ENCODE results near the gene TUBB2A. TPM values are rescaled to one million over a fixed set of nuclear protein-coding genes. Genes with fewer than 3 reads are reported as not detected.

The TUBB2A gene
- total RNA-seq, 1 experiment from 2014 or later: 49.9 TPM

DNA sequence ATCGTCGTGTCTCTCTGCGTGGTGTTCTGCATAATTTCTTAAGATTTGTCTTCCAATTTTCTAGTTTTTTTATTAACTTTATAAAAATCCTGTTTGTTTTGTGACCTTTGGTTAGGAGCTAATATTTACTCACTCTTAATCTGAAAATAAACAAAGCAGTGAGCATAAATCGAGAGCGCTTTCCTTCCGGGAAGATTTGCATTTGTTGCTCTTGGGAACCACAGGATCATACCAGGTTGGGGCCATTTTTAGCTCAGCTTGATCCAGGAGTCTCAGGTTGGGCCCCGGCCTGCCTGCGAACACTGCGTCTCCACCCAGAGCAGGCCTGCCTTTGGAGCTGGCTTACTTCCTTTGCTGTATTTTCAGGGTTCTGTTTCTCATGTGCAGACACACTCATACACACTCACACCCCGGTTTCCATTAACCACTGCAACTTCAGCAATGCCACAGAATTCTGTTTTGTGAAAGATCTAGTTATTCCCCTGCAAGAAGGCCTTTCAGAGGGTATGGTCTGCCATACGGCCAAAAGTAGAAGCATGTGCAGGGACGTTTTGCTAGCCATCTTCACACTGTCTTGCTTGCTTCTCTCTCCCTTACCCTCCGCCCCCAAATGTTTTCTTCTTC is 21.6 kb downstream of the TUBB2A start:
- DNase-seq (ENCODE audit: low read depth, low spot score) (no peak), ATAC-seq (no peak)
- Histone ChIP-seq H3K9me2 (ENCODE audit: insufficient read depth) (no peaks in the 10 kb centered on the region), H3K4me3 (replicated peaks in 1 of 2; ENCODE audit: low read depth in 1 of 2, low read length in 2 of 2) (no peak overlapping the region), H3K79me2 (ENCODE audit: insufficient read depth, low read length) (no peaks in the 10 kb centered on the region), H3K27ac (ENCODE audit: low read depth, low read length) (no peak overlapping the region), H3K9me3 (ENCODE audit: control insufficient read depth in 1 of 2, insufficient read depth in 1 of 2, low read depth in 1 of 2, low read length in 2 of 2) (no peaks in the 10 kb centered on the region), H3K4me2 (ENCODE audit: low read length) (no peak overlapping the region), H2AFZ (ENCODE audit: low read depth, low read length, poor library complexity, severe bottlenecking) (no peak overlapping the region), H3K27me3 (ENCODE audit: insufficient read depth, low read length) (no peaks in the 10 kb centered on the region), H4K20me1 (ENCODE audit: insufficient read depth) (no peaks in the 10 kb centered on the region), H3K4me1 (ENCODE audit: control insufficient read depth in 1 of 2, insufficient read depth in 2 of 2, low read length in 2 of 2) (no peaks in the 10 kb centered on the region), H3K36me3 (ENCODE audit: control insufficient read depth in 1 of 2, insufficient read depth in 2 of 2, low read length in 2 of 2) (peaks cover 0 to 16% of the 10 kb centered on the region in 2 experiments; a peak in 2 of 4 replicates), H3K9ac (ENCODE audit: low read length) (no peak overlapping the region)
- no peak for TF ChIP-seq CBX3 (IDR thresholded peaks at IDR 0.05; ENCODE audit: low read depth)
- TF ChIP-seq EZH2phosphoT487 (IDR thresholded peaks at IDR 0.05; ENCODE audit: borderline replicate concordance): no peak
- TF ChIP-seq, protein P1, sequence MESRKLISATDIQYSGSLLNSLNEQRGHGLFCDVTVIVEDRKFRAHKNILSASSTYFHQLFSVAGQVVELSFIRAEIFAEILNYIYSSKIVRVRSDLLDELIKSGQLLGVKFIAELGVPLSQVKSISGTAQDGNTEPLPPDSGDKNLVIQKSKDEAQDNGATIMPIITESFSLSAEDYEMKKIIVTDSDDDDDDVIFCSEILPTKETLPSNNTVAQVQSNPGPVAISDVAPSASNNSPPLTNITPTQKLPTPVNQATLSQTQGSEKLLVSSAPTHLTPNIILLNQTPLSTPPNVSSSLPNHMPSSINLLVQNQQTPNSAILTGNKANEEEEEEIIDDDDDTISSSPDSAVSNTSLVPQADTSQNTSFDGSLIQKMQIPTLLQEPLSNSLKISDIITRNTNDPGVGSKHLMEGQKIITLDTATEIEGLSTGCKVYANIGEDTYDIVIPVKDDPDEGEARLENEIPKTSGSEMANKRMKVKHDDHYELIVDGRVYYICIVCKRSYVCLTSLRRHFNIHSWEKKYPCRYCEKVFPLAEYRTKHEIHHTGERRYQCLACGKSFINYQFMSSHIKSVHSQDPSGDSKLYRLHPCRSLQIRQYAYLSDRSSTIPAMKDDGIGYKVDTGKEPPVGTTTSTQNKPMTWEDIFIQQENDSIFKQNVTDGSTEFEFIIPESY (IDR thresholded peaks at IDR 0.05; ENCODE audit: extremely low read depth, insufficient replicate concordance, low read length): no peak
- TF ChIP-seq RAD21 (IDR thresholded peaks at IDR 0.05; ENCODE audit: low read depth): no peak
- TF ChIP-seq SP1 (IDR thresholded peaks at IDR 0.05; ENCODE audit: low read depth): no peak
- ChIA-PET CTCF (no interaction called here), RAD21 (ENCODE audit: low non-redundant PET in 1 of 2, low total read pairs in 2 of 2, uncharacterized antibody in 2 of 2, unreplicated experiment in 2 of 2) (no interaction called here), POLR2A (no interaction called here)
- intact Hi-C loops (cut with micrococcal nuclease): no loop called here
- no TSS peak for BruUV-seq (replicated peaks)

DNA sequence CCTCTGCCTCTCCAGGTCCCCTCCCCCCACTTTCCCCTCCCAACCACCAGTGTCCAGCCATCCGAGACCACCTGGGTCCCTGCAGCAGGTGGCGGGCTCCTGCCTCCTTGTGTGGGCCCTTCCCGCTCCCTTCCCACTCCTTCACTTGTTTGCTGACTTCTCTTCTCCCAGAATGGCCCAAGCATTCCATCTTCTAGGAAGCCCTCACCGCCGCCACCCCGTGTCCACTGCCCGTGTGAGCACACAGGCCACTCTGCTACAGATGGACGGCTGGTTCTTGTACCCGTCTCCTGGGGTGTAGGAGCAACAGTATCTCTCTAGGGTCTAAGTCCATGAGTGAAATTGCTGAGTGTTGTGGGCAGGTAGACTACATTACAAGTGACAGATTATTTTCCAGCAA is 23.8 kb downstream of the TUBB2A start:
- DNase-seq (ENCODE audit: low read depth, low spot score) (no peak), ATAC-seq (no peak)
- Histone ChIP-seq H3K9ac (ENCODE audit: low read length) (no peak overlapping the region), H3K9me2 (ENCODE audit: insufficient read depth) (no peaks in the 10 kb centered on the region), H3K79me2 (ENCODE audit: insufficient read depth, low read length) (no peaks in the 10 kb centered on the region), H2AFZ (ENCODE audit: low read depth, low read length, poor library complexity, severe bottlenecking) (no peak overlapping the region), H3K9me3 (ENCODE audit: control insufficient read depth in 1 of 2, insufficient read depth in 1 of 2, low read depth in 1 of 2, low read length in 2 of 2) (no peaks in the 10 kb centered on the region), H4K20me1 (ENCODE audit: insufficient read depth) (no peaks in the 10 kb centered on the region), H3K27me3 (ENCODE audit: insufficient read depth, low read length) (no peaks in the 10 kb centered on the region), H3K36me3 (ENCODE audit: control insufficient read depth in 1 of 2, insufficient read depth in 2 of 2, low read length in 2 of 2) (peaks cover 0 to 16% of the 10 kb centered on the region in 2 experiments; a peak in 2 of 4 replicates), H3K27ac (ENCODE audit: low read depth, low read length) (no peak overlapping the region), H3K4me2 (ENCODE audit: low read length) (no peak overlapping the region), H3K4me3 (replicated peaks in 1 of 2; ENCODE audit: low read depth in 1 of 2, low read length in 2 of 2) (no peak overlapping the region), H3K4me1 (ENCODE audit: control insufficient read depth in 1 of 2, insufficient read depth in 2 of 2, low read length in 2 of 2) (no peaks in the 10 kb centered on the region)
- ChIA-PET CTCF (no interaction called here), POLR2A (no interaction called here), RAD21 (ENCODE audit: low non-redundant PET in 1 of 2, low total read pairs in 2 of 2, uncharacterized antibody in 2 of 2, unreplicated experiment in 2 of 2) (no interaction called here)
- no TSS peak for BruUV-seq (replicated peaks)
- TF ChIP-seq YY1 (IDR thresholded peaks at IDR 0.05; ENCODE audit: extremely low read depth, insufficient replicate concordance, low read depth, low read length) (no peak), SIN3A (IDR thresholded peaks at IDR 0.05; ENCODE audit: low read depth) (no peak), JUND (IDR thresholded peaks at IDR 0.05) (no peak), EZH2 (IDR thresholded peaks at IDR 0.05) (no peak), SRF (IDR thresholded peaks at IDR 0.05; ENCODE audit: low read depth) (no peak), ZFX (IDR thresholded peaks at IDR 0.05) (no peak), EGR1 (IDR thresholded peaks at IDR 0.05; ENCODE audit: low read depth) (no peak), FOSL1 (IDR thresholded peaks at IDR 0.05; ENCODE audit: low read depth) (no peak), TCF7L2 (IDR thresholded peaks at IDR 0.05; ENCODE audit: borderline replicate concordance, extremely low read depth, insufficient read depth, insufficient read length) (no peak)
- TF ChIP-seq, protein P2, sequence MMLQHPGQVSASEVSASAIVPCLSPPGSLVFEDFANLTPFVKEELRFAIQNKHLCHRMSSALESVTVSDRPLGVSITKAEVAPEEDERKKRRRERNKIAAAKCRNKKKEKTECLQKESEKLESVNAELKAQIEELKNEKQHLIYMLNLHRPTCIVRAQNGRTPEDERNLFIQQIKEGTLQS (IDR thresholded peaks at IDR 0.05): no peak
- TF ChIP-seq, protein P3, sequence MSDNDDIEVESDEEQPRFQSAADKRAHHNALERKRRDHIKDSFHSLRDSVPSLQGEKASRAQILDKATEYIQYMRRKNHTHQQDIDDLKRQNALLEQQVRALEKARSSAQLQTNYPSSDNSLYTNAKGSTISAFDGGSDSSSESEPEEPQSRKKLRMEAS (IDR thresholded peaks at IDR 0.05): no peak
- intact Hi-C loops (cut with micrococcal nuclease): no loop called here
